Fibroblast of skin of abdomen (primary cell): ENCODE data around the gene DNMT3A.

Experiments
- DNase-seq: peaks from one replicate; pipeline ENCODE4 v3.0.0-alpha.2; 2013

Gene DNMT3A

GRCh38 chr2:25254961-25255360 is 86.8 kb downstream of the DNMT3A start:
- no peak for DNase-seq

GRCh38 chr2:25253153-25253626 is 88.5 kb downstream of the DNMT3A start:
- DNase-seq: no peak

- peak; percentile 78 for DNase-seq
Observed at GRCh38 chr2:25252291-25253152, 89.2 kb downstream of the DNMT3A start.

GRCh38 chr2:25251422-25252273 is 90.1 kb downstream of the DNMT3A start:
- DNase-seq: peak; percentile 32

GRCh38 chr2:25251071-25251421 is 90.7 kb downstream of the DNMT3A start:
- no peak for DNase-seq

GRCh38 chr2:25250331-25251070 is 91.2 kb downstream of the DNMT3A start:
- DNase-seq: peak; percentile 90

GRCh38 chr2:25249785-25250184 is 91.9 kb downstream of the DNMT3A start:
- DNase-seq: no peak

- no peak for DNase-seq
Observed at GRCh38 chr2:25247792-25248512, 93.8 kb downstream of the DNMT3A start.

- DNase-seq: no peak
Observed at GRCh38 chr2:25246558-25247290, 95.0 kb downstream of the DNMT3A start.

GRCh38 chr2:25246001-25246400 is 95.7 kb downstream of the DNMT3A start:
- no peak for DNase-seq

- DNase-seq: no peak
Observed at GRCh38 chr2:25245141-25245540, 96.6 kb downstream of the DNMT3A start.

GRCh38 chr2:25243995-25244394 is 97.7 kb downstream of the DNMT3A start:
- no peak for DNase-seq

GRCh38 chr2:25241452-25241851 is 100.3 kb downstream of the DNMT3A start:
- no peak for DNase-seq

- DNase-seq: no peak
Observed at GRCh38 chr2:25240636-25241035, 101.1 kb downstream of the DNMT3A start.

GRCh38 chr2:25238920-25239319 is 102.8 kb downstream of the DNMT3A start:
- DNase-seq: no peak

GRCh38 chr2:25237764-25238163 is 104.0 kb downstream of the DNMT3A start:
- DNase-seq: no peak

- no peak for DNase-seq
Observed at GRCh38 chr2:25236736-25237135, 105.0 kb downstream of the DNMT3A start.

- no peak for DNase-seq
Observed at GRCh38 chr2:25234738-25235137, 107.0 kb downstream of the DNMT3A start.

- no peak for DNase-seq
Observed at GRCh38 chr2:25233916-25234605, 107.7 kb downstream of the DNMT3A start.

- DNase-seq: no peak
Observed at GRCh38 chr2:25232248-25232825, 109.4 kb downstream of the DNMT3A start.
